ENCODE measurements around the gene MGAT4C. TPM values are rescaled to one million over a fixed set of nuclear protein-coding genes. Genes with fewer than 3 reads are reported as not detected.

The MGAT4C gene
- total RNA-seq, 1 donor from 2014 or later, result 1.2 TPM

DNA sequence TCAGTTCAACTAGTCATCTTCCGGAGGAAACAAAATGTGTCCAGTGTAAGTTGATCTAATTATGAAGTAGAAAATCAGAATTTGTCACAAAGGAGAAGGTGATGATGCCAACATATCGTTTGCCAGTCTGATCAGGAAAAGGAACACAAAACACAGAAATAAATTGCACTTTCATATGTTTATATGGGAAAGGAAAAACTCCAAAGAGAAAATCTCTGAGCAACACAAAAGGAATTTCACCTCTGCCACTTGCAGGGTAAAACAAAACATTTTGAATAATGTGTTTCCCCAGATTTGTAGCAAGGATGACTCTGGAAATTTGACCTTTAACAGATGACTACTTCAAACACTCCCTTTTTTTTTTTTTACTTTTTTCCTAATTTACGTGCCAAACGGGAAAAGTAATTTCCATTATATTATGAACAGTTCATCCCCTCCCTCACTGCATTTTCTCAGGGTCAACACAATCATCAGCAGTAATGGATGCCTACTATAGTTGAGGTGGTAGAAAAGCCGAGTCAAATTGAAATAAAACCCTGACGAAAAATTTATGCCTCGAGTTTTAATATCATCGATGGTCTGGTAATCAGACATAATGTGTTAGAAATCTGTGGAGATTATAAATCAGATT is 25.6 kb downstream of the MGAT4C start:
- no peaks in the 10 kb centered on the region for H3K9me3 ChIP-seq (ENCODE audit: insufficient read depth, low read depth, low read length)
- no peaks in the 10 kb centered on the region for H3K36me3 ChIP-seq (ENCODE audit: insufficient read depth, low read length)
- no peak overlapping the region for H3K4me3 Mint-ChIP-seq (ENCODE audit: unreplicated experiment)
- TF ChIP-seq EZH2 (IDR thresholded peaks at IDR 0.05; ENCODE audit: insufficient read depth, low read length), result no peak
- no peak for TF ChIP-seq CTCF (IDR thresholded peaks at IDR 0.05; ENCODE audit: insufficient read depth, low read depth, low read length)
- no peaks in the 10 kb centered on the region for H3K79me2 ChIP-seq (ENCODE audit: insufficient read depth, low read length)
- no peaks in the 10 kb centered on the region for H3K36me3 Mint-ChIP-seq (ENCODE audit: low read depth, unreplicated experiment)
- no peaks in the 10 kb centered on the region for H3K9me3 Mint-ChIP-seq (ENCODE audit: unreplicated experiment)
- no peaks in the 10 kb centered on the region for H3K27me3 ChIP-seq (ENCODE audit: insufficient read depth, low read length)
- no peaks in the 10 kb centered on the region for H4K20me1 ChIP-seq (ENCODE audit: insufficient read depth, low read length)
- H3K9ac ChIP-seq (ENCODE audit: low read length), result no peak overlapping the region
- no peak overlapping the region for H3K27ac ChIP-seq (ENCODE audit: low read depth, low read length)
- H3K4me1 ChIP-seq (ENCODE audit: insufficient read depth, low read length), result peaks cover 5% of the 10 kb centered on the region
- DNase-seq (ENCODE audit: low read depth), result peak; percentile 63
- no peak for FAIRE-seq
- H3K27ac Mint-ChIP-seq (ENCODE audit: unreplicated experiment), result peak overlapping the region; percentile 77
- no peak overlapping the region for H3K4me3 ChIP-seq (ENCODE audit: insufficient read depth, low read depth, low read length)
- peaks cover 28% of the 10 kb centered on the region for H3K4me1 Mint-ChIP-seq (ENCODE audit: low read depth, unreplicated experiment)
- no peaks in the 10 kb centered on the region for H3K27me3 Mint-ChIP-seq (ENCODE audit: low read depth, unreplicated experiment)
- no peak overlapping the region for H2AFZ ChIP-seq (ENCODE audit: low read depth, low read length)
- peak overlapping the region; percentile 43 for H3K4me2 ChIP-seq (ENCODE audit: low read length)

DNA sequence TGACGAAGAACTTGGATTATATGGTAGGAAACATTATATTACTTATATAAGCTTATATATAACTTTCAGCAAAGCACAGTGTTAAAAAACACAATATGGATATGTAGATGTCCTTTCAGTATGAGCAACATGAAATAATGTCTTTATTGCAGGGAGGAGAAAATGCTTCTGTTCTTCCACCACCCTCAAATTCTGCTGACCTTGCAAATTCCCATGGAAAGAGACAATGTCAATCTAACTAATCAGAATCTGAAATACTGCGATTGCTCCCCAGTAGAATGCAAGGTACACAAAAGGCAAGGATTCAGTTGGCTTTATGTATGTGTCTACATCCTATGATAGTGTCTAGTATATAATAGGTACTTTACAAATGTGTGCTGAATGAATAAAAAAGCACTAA is 26.4 kb downstream of the MGAT4C start:
- no peaks in the 10 kb centered on the region for H3K9me3 Mint-ChIP-seq (ENCODE audit: unreplicated experiment)
- TF ChIP-seq EZH2 (IDR thresholded peaks at IDR 0.05; ENCODE audit: insufficient read depth, low read length) (no peak), CTCF (IDR thresholded peaks at IDR 0.05; ENCODE audit: insufficient read depth, low read depth, low read length) (no peak)

GRCh38 chr12:86228656-86229055 is 27.5 kb downstream of the MGAT4C start:
- no peaks in the 10 kb centered on the region for H4K20me1 ChIP-seq (ENCODE audit: insufficient read depth, low read length)
- no peaks in the 10 kb centered on the region for H3K27me3 ChIP-seq (ENCODE audit: insufficient read depth, low read length)
- Mint-ChIP-seq H3K9me3 (ENCODE audit: unreplicated experiment) (no peaks in the 10 kb centered on the region), H3K4me3 (ENCODE audit: unreplicated experiment) (no peak overlapping the region), H3K27ac (ENCODE audit: unreplicated experiment) (no peak overlapping the region), H3K36me3 (ENCODE audit: low read depth, unreplicated experiment) (no peaks in the 10 kb centered on the region), H3K27me3 (ENCODE audit: low read depth, unreplicated experiment) (no peaks in the 10 kb centered on the region), H3K4me1 (ENCODE audit: low read depth, unreplicated experiment) (peaks cover 23% of the 10 kb centered on the region)
- FAIRE-seq (no peak), DNase-seq (ENCODE audit: low read depth) (no peak)
- H3K4me1 ChIP-seq (ENCODE audit: insufficient read depth, low read length), result peaks cover 5% of the 10 kb centered on the region
- H2AFZ ChIP-seq (ENCODE audit: low read depth, low read length), result no peak overlapping the region
- H3K9ac ChIP-seq (ENCODE audit: low read length), result no peak overlapping the region
- no peak for TF ChIP-seq CTCF (IDR thresholded peaks at IDR 0.05; ENCODE audit: insufficient read depth, low read depth, low read length)
- no peaks in the 10 kb centered on the region for H3K9me3 ChIP-seq (ENCODE audit: insufficient read depth, low read depth, low read length)
- no peaks in the 10 kb centered on the region for H3K79me2 ChIP-seq (ENCODE audit: insufficient read depth, low read length)
- no peak overlapping the region for H3K27ac ChIP-seq (ENCODE audit: low read depth, low read length)
- no peak overlapping the region for H3K4me3 ChIP-seq (ENCODE audit: insufficient read depth, low read depth, low read length)
- no peaks in the 10 kb centered on the region for H3K36me3 ChIP-seq (ENCODE audit: insufficient read depth, low read length)
- no peak overlapping the region for H3K4me2 ChIP-seq (ENCODE audit: low read length)

More for the DNA sequence above, 26.4 kb downstream of the MGAT4C start:
- FAIRE-seq (no peak), DNase-seq (ENCODE audit: low read depth) (no peak)
- H3K4me1 ChIP-seq (ENCODE audit: insufficient read depth, low read length), result peaks cover 5% of the 10 kb centered on the region
- H3K36me3 ChIP-seq (ENCODE audit: insufficient read depth, low read length), result no peaks in the 10 kb centered on the region
- Mint-ChIP-seq H3K4me3 (ENCODE audit: unreplicated experiment) (no peak overlapping the region), H3K27ac (ENCODE audit: unreplicated experiment) (no peak overlapping the region), H3K36me3 (ENCODE audit: low read depth, unreplicated experiment) (no peaks in the 10 kb centered on the region), H3K27me3 (ENCODE audit: low read depth, unreplicated experiment) (no peaks in the 10 kb centered on the region), H3K4me1 (ENCODE audit: low read depth, unreplicated experiment) (peaks cover 28% of the 10 kb centered on the region)
- no peaks in the 10 kb centered on the region for H3K9me3 ChIP-seq (ENCODE audit: insufficient read depth, low read depth, low read length)
- H4K20me1 ChIP-seq (ENCODE audit: insufficient read depth, low read length), result no peaks in the 10 kb centered on the region
- no peaks in the 10 kb centered on the region for H3K27me3 ChIP-seq (ENCODE audit: insufficient read depth, low read length)
- H3K9ac ChIP-seq (ENCODE audit: low read length), result no peak overlapping the region
- H3K27ac ChIP-seq (ENCODE audit: low read depth, low read length), result no peak overlapping the region
- H3K79me2 ChIP-seq (ENCODE audit: insufficient read depth, low read length), result no peaks in the 10 kb centered on the region
- H3K4me2 ChIP-seq (ENCODE audit: low read length), result no peak overlapping the region
- H3K4me3 ChIP-seq (ENCODE audit: insufficient read depth, low read depth, low read length), result no peak overlapping the region
- H2AFZ ChIP-seq (ENCODE audit: low read depth, low read length), result no peak overlapping the region

Data from astrocyte (in vitro differentiated cells and primary cell).